Tibial artery (tissue), 4 donors: ENCODE measurements around the gene VPS54.

Experiments used
- DNase-seq, 2 donors: peaks; one replicate each; pipeline ENCODE4 v3.0.0-alpha.2; 2019
- H3K27ac ChIP-seq, 2 donors: fragments of 200-600 bp; sonication (generic) in 1 of 2; 1 replicate in 1 of 2; 2 replicates in 1 of 2; pipeline ENCODE4 v1.5.1; 2018 to 2019; ENCODE audit warnings: mild to moderate bottlenecking in 1 of 2
- H3K27me3 ChIP-seq, 2 donors: fragments of 200-600 bp; sonication (generic) in 1 of 2; one replicate each; pipeline versions ENCODE4 v1.5.1 to v1.6.0; 2016 to 2019
- H3K36me3 ChIP-seq, 3 donors: fragments of 200-600 bp; sonication (generic) in 2 of 3; one replicate each; pipeline ENCODE4 v1.5.1; 2016 to 2019; ENCODE audit warnings: mild to moderate bottlenecking in 2 of 3
- H3K4me1 ChIP-seq, 4 donors: fragments of 200-600 bp; sonication (generic) in 2 of 4; 1 replicate in 3 of 4; 2 replicates in 1 of 4; pipeline ENCODE4 v1.5.1; 2016 to 2019
- H3K4me3 ChIP-seq, 2 donors: fragments of 200-600 bp; sonication (generic) in 1 of 2; 1 replicate in 1 of 2; 2 replicates in 1 of 2; pipeline ENCODE4 v1.5.1; 2018 to 2019; ENCODE audit warnings: mild to moderate bottlenecking in 2 of 2
- H3K9me3 ChIP-seq, 3 donors: fragments of 200-600 bp; sonication (generic) in 1 of 3; one replicate each; pipeline ENCODE4 v1.5.1; 2016 to 2019
- CTCF ChIP-seq, 2 experiments: fragments of 200-600 bp in 1 of 2; fragments of 450-650 bp in 1 of 2; IDR thresholded peaks; one replicate each; pipeline ENCODE4 v1.5.1; 2017 to 2019; ENCODE audit warnings: antibody characterized with exemption in 2 of 2, mild to moderate bottlenecking in 1 of 2, moderate library complexity in 1 of 2
- intact Hi-C: fragments of 100-400 bp; cut with DNase I; formaldehyde crosslinking; loops from one replicate; pipeline ENCODE4 v1.15.0; 2023; ENCODE audit warnings: low total_unique reads

The VPS54 gene

GRCh38 chr2:64014628-64015027 is 4.6 kb downstream of the VPS54 start:
- no peak for TF ChIP-seq CTCF (IDR thresholded peaks at IDR 0.05)
- H3K4me3 ChIP-seq: no peak overlapping the region
- no peaks in the 10 kb centered on the region for H3K36me3 ChIP-seq
- DNase-seq: no peak
- H3K27ac ChIP-seq: no peak overlapping the region
- intact Hi-C loops: loop anchor here (5.0 kb wide), 1 partner anchor 128 kb away; the partner anchor contains the start of gene PELI1
- peaks cover 0 to 53% (median 18%) of the 10 kb centered on the region in 4 donors for H3K4me1 ChIP-seq
- no peaks in the 10 kb centered on the region for H3K9me3 ChIP-seq
- H3K27me3 ChIP-seq: no peaks in the 10 kb centered on the region

GRCh38 chr2:64013053-64013452 is 6.2 kb downstream of the VPS54 start:
- no peaks in the 10 kb centered on the region for H3K27me3 ChIP-seq
- intact Hi-C loops: no loop called here
- no peaks in the 10 kb centered on the region for H3K9me3 ChIP-seq
- TF ChIP-seq CTCF (IDR thresholded peaks at IDR 0.05): no peak
- no peak overlapping the region for H3K4me3 ChIP-seq
- DNase-seq: no peak
- no peaks in the 10 kb centered on the region for H3K36me3 ChIP-seq
- peaks cover 0 to 54% (median 16%) of the 10 kb centered on the region in 4 donors for H3K4me1 ChIP-seq
- no peak overlapping the region for H3K27ac ChIP-seq

- Histone ChIP-seq H3K27ac (no peak overlapping the region), H3K36me3 (no peaks in the 10 kb centered on the region), H3K9me3 (no peaks in the 10 kb centered on the region), H3K4me3 (no peak overlapping the region), H3K4me1 (peaks cover 0 to 46% (median 12%) of the 10 kb centered on the region in 4 donors), H3K27me3 (no peaks in the 10 kb centered on the region)
- DNase-seq: no peak
- intact Hi-C loops: no loop called here
- TF ChIP-seq CTCF (IDR thresholded peaks at IDR 0.05): no peak
These were observed 7.1 kb downstream of the VPS54 start for GRCh38 chr2:64012115-64012514.

- Histone ChIP-seq H3K27ac (no peak overlapping the region), H3K9me3 (no peaks in the 10 kb centered on the region), H3K4me3 (no peak overlapping the region), H3K4me1 (peaks cover 0 to 33% (median 5%) of the 10 kb centered on the region in 4 donors), H3K36me3 (no peaks in the 10 kb centered on the region), H3K27me3 (no peaks in the 10 kb centered on the region)
- no peak for DNase-seq
- TF ChIP-seq CTCF (IDR thresholded peaks at IDR 0.05): no peak
- intact Hi-C loops: no loop called here
These were observed 10.7 kb downstream of the VPS54 start for GRCh38 chr2:64008434-64009009.

- intact Hi-C loops: no loop called here
- Histone ChIP-seq H3K36me3 (no peaks in the 10 kb centered on the region), H3K27me3 (no peaks in the 10 kb centered on the region), H3K9me3 (no peaks in the 10 kb centered on the region), H3K4me1 (peaks cover 0 to 35% (median 5%) of the 10 kb centered on the region in 4 donors), H3K4me3 (no peak overlapping the region), H3K27ac (no peak overlapping the region)
- no peak for DNase-seq
- TF ChIP-seq CTCF (IDR thresholded peaks at IDR 0.05): no peak
These were observed 11.3 kb downstream of the VPS54 start for GRCh38 chr2:64007924-64008323.
